GM23338 (cell line): ENCODE results near the gene IFNLR1. TPM values are rescaled to one million over a fixed set of nuclear protein-coding genes. Genes with fewer than 3 reads are reported as not detected.

ENCODE experiments used
- ATAC-seq: fragments of 200-7000 bp; cut with Tn5 transposase; 3 replicates; pipeline ENCODE4 v1.9.1; 2020
- DNase-seq: peaks from one replicate; pipeline ENCODE4 v3.0.0-alpha.2; 2015; ENCODE audit warnings: low spot score
- H2AFZ ChIP-seq: fragments of 200-600 bp; sonication (generic); 2 replicates; pipeline ENCODE4 v1.8.0; 2016; ENCODE audit warnings: antibody characterized with exemption, mild to moderate bottlenecking, moderate library complexity
- H3F3A ChIP-seq: fragments of 200-600 bp; sonication (generic); replicated peaks from 2 replicates; pipeline ENCODE4 v1.8.0; 2017; ENCODE audit warnings: antibody characterized with exemption, mixed run types, low read depth
- H3K27ac ChIP-seq: fragments of 200-600 bp; sonication (generic); 2 replicates; pipeline ENCODE4 v1.6.1; 2016; ENCODE audit warnings: low read depth
- H3K27me3 ChIP-seq: fragments of 200-600 bp; sonication (generic); 2 replicates; pipeline ENCODE4 v1.8.0; 2016; ENCODE audit warnings: mild to moderate bottlenecking, mixed run types, moderate library complexity; ENCODE audit not compliant: insufficient read depth
- H3K36me3 ChIP-seq: fragments of 200-600 bp; sonication (generic); 2 replicates; pipeline ENCODE4 v1.8.0; 2016; ENCODE audit warnings: mild to moderate bottlenecking; ENCODE audit not compliant: insufficient read depth
- H3K4me1 ChIP-seq: fragments of 200-600 bp; sonication (generic); 2 replicates; pipeline ENCODE4 v1.8.0; 2016; ENCODE audit warnings: mild to moderate bottlenecking, moderate library complexity; ENCODE audit not compliant: insufficient read depth
- H3K4me2 ChIP-seq: fragments of 200-600 bp; sonication (generic); 2 replicates; pipeline ENCODE4 v1.7.1; 2017; ENCODE audit warnings: mixed run types
- H3K4me3 ChIP-seq: fragments of 200-600 bp; sonication (generic); 2 replicates; pipeline ENCODE4 v1.6.1; 2016; ENCODE audit warnings: mixed run types
- H3K79me2 ChIP-seq: fragments of 200-600 bp; sonication (generic); replicated peaks from 2 replicates; pipeline ENCODE4 v1.8.0; 2017; ENCODE audit warnings: mild to moderate bottlenecking; ENCODE audit not compliant: insufficient read depth
- H3K9me2 ChIP-seq: fragments of 200-600 bp; sonication (generic); 2 replicates; pipeline ENCODE4 v1.8.0; 2017; ENCODE audit not compliant: insufficient read depth
- H4K20me1 ChIP-seq: fragments of 200-600 bp; sonication (generic); replicated peaks from 2 replicates; pipeline ENCODE4 v1.8.0; 2017; ENCODE audit warnings: mild to moderate bottlenecking; ENCODE audit not compliant: insufficient read depth
- H3K27ac Mint-ChIP-seq: 2 replicates; pipeline ENCODE4 v1.8.0; 2020; ENCODE audit warnings: inconsistent platforms, mild to moderate bottlenecking, moderate library complexity, mixed read lengths
- H3K27me3 Mint-ChIP-seq: 3 replicates; pipeline ENCODE4 v1.8.0; 2022; ENCODE audit warnings: low read depth, mild to moderate bottlenecking, moderate library complexity, mixed read lengths, inconsistent platforms; ENCODE audit not compliant: insufficient read depth, poor library complexity
- H3K36me3 Mint-ChIP-seq: 3 replicates; pipeline ENCODE4 v1.8.0; 2021; ENCODE audit warnings: low read depth, mild to moderate bottlenecking, inconsistent platforms, moderate library complexity, mixed read lengths
- H3K4me1 Mint-ChIP-seq: 3 replicates; pipeline ENCODE4 v1.8.0; 2020; ENCODE audit warnings: mild to moderate bottlenecking, inconsistent platforms, mixed read lengths
- H3K4me3 Mint-ChIP-seq: 3 replicates; pipeline ENCODE4 v1.8.0; 2021; ENCODE audit warnings: moderate library complexity, mild to moderate bottlenecking, inconsistent platforms, mixed read lengths
- H3K9me3 Mint-ChIP-seq: 3 replicates; pipeline ENCODE4 v1.8.0; 2020; ENCODE audit warnings: moderate library complexity, mild to moderate bottlenecking, inconsistent platforms, mixed read lengths
- CREB1 ChIP-seq: fragments of 250-450 bp; sonication (Bioruptor Pico); IDR thresholded peaks from 2 replicates; pipeline ENCODE4 v1.5.0; 2020; ENCODE audit warnings: low read depth, mild to moderate bottlenecking, moderate library complexity
- ETS1 ChIP-seq: IDR thresholded peaks from 2 replicates; pipeline ENCODE4 v1.6.1; 2016; ENCODE audit warnings: antibody characterized with exemption
- EZH2 ChIP-seq: fragments of 200-600 bp; sonication (generic); IDR thresholded peaks from one replicate; pipeline ENCODE4 v1.8.0; 2017; ENCODE audit warnings: antibody characterized with exemption, mild to moderate bottlenecking, low read depth; ENCODE audit not compliant: unreplicated experiment
- EZH2phosphoT487 ChIP-seq: fragments of 200-600 bp; sonication (generic); IDR thresholded peaks from one replicate; pipeline ENCODE4 v1.8.1; 2018; ENCODE audit warnings: antibody characterized with exemption; ENCODE audit not compliant: unreplicated experiment
- JUNB ChIP-seq: IDR thresholded peaks from one replicate; pipeline ENCODE4 v1.6.1; 2016; ENCODE audit warnings: antibody characterized with exemption; ENCODE audit not compliant: unreplicated experiment
- NANOG ChIP-seq: IDR thresholded peaks from 2 replicates; pipeline ENCODE4 v1.6.1; 2016; ENCODE audit warnings: antibody characterized with exemption, borderline replicate concordance
- POLR2AphosphoS5 ChIP-seq: IDR thresholded peaks from 2 replicates; pipeline ENCODE4 v1.6.1; 2016; ENCODE audit warnings: antibody characterized with exemption, low read depth
- REST ChIP-seq: IDR thresholded peaks from one replicate; pipeline ENCODE4 v1.6.1; 2018; ENCODE audit warnings: antibody characterized with exemption; ENCODE audit not compliant: unreplicated experiment
- STAT1 ChIP-seq: IDR thresholded peaks from one replicate; pipeline ENCODE4 v1.6.1; 2016; ENCODE audit warnings: antibody characterized with exemption; ENCODE audit not compliant: unreplicated experiment
- ZNF114 ChIP-seq: fragments of 250-450 bp; sonication (Bioruptor Pico); IDR thresholded peaks from 2 replicates; pipeline ENCODE4 v1.5.0; 2020; ENCODE audit warnings: mild to moderate bottlenecking, moderate library complexity
- ZNF331 ChIP-seq: fragments of 250-450 bp; sonication (Bioruptor Pico); IDR thresholded peaks from 2 replicates; pipeline ENCODE4 v1.5.0; 2020; ENCODE audit warnings: low read depth, mild to moderate bottlenecking, moderate library complexity
- polyA plus RNA-seq: library from polyadenylated mRNA; unstranded; fragments of >200 nt; fragmentation: Nextera tagmentation; extraction: Ambion mirVana; gene quantifications from 2 replicates; pipeline ENCODE4 v1.2.1, GENCODE V29; 2016
- total RNA-seq: library from RNA; depleted of rRNA; stranded (reverse); fragments of >200 nt; shearing (Covaris generic); gene quantifications from 2 replicates; pipeline ENCODE4 v1.2.3, GENCODE V29; 2014
- TF ChIP-seq, protein P1 (sequence below): fragments of 250-450 bp; sonication (Bioruptor Pico); IDR thresholded peaks from 2 replicates; pipeline ENCODE4 v1.5.0; 2020; ENCODE audit warnings: mild to moderate bottlenecking, moderate library complexity
- TF ChIP-seq, protein P2 (sequence below), 2 experiments: fragments of 200-600 bp in 1 of 2; sonication (generic) in 1 of 2; conservative IDR thresholded peaks; 2 replicates each; pipeline versions ENCODE4 v1.5.1 to v1.6.1; 2016 to 2017; ENCODE audit warnings: antibody characterized with exemption in 2 of 2, low read depth in 2 of 2, mild to moderate bottlenecking in 2 of 2, moderate library complexity in 1 of 2

Gene IFNLR1
- total and polyA plus RNA-seq, 2 experiments from 2014 or later: 4.2 to 6.2 TPM

- Histone ChIP-seq H2AFZ (peak overlapping the region; percentile 81; the same call in 1 of the 2 replicates), H3K27me3 (no peaks in the 10 kb centered on the region), H3K9me2 (no peaks in the 10 kb centered on the region), H3F3A (no peaks in the 10 kb centered on the region), H3K4me1 (peaks cover 23% of the 10 kb centered on the region), H4K20me1 (no peaks in the 10 kb centered on the region), H3K4me3 (no peak overlapping the region), H3K36me3 (no peaks in the 10 kb centered on the region), H3K27ac (no peak overlapping the region), H3K4me2 (peak overlapping the region; percentile 55; the same call in 1 of the 2 replicates), H3K79me2 (no peaks in the 10 kb centered on the region)
- DNase-seq (no peak), ATAC-seq (no peak)
- TF ChIP-seq EZH2: no peak
- TF ChIP-seq ZNF331 (CRISPR knock-in tag): no peak
- TF ChIP-seq, protein P1, sequence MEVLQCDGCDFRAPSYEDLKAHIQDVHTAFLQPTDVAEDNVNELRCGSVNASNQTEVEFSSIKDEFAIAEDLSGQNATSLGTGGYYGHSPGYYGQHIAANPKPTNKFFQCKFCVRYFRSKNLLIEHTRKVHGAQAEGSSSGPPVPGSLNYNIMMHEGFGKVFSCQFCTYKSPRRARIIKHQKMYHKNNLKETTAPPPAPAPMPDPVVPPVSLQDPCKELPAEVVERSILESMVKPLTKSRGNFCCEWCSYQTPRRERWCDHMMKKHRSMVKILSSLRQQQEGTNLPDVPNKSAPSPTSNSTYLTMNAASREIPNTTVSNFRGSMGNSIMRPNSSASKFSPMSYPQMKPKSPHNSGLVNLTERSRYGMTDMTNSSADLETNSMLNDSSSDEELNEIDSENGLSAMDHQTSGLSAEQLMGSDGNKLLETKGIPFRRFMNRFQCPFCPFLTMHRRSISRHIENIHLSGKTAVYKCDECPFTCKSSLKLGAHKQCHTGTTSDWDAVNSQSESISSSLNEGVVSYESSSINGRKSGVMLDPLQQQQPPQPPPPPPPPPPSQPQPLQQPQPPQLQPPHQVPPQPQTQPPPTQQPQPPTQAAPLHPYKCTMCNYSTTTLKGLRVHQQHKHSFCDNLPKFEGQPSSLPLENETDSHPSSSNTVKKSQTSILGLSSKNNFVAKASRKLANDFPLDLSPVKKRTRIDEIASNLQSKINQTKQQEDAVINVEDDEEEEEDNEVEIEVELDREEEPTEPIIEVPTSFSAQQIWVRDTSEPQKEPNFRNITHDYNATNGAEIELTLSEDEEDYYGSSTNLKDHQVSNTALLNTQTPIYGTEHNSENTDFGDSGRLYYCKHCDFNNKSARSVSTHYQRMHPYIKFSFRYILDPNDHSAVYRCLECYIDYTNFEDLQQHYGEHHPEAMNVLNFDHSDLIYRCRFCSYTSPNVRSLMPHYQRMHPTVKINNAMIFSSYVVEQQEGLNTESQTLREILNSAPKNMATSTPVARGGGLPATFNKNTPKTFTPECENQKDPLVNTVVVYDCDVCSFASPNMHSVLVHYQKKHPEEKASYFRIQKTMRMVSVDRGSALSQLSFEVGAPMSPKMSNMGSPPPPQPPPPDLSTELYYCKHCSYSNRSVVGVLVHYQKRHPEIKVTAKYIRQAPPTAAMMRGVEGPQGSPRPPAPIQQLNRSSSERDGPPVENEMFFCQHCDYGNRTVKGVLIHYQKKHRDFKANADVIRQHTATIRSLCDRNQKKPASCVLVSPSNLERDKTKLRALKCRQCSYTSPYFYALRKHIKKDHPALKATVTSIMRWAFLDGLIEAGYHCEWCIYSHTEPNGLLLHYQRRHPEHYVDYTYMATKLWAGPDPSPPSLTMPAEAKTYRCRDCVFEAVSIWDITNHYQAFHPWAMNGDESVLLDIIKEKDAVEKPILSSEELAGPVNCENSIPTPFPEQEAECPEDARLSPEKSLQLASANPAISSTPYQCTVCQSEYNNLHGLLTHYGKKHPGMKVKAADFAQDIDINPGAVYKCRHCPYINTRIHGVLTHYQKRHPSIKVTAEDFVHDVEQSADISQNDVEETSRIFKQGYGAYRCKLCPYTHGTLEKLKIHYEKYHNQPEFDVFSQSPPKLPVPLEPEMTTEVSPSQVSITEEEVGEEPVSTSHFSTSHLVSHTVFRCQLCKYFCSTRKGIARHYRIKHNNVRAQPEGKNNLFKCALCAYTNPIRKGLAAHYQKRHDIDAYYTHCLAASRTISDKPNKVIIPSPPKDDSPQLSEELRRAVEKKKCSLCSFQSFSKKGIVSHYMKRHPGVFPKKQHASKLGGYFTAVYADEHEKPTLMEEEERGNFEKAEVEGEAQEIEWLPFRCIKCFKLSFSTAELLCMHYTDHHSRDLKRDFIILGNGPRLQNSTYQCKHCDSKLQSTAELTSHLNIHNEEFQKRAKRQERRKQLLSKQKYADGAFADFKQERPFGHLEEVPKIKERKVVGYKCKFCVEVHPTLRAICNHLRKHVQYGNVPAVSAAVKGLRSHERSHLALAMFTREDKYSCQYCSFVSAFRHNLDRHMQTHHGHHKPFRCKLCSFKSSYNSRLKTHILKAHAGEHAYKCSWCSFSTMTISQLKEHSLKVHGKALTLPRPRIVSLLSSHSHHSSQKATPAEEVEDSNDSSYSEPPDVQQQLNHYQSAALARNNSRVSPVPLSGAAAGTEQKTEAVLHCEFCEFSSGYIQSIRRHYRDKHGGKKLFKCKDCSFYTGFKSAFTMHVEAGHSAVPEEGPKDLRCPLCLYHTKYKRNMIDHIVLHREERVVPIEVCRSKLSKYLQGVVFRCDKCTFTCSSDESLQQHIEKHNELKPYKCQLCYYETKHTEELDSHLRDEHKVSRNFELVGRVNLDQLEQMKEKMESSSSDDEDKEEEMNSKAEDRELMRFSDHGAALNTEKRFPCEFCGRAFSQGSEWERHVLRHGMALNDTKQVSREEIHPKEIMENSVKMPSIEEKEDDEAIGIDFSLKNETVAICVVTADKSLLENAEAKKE (CRISPR knock-in tag): no peak
- TF ChIP-seq REST: no peak
- no peak for TF ChIP-seq STAT1
- no peak for TF ChIP-seq EZH2phosphoT487
- no peak for TF ChIP-seq POLR2AphosphoS5
- no peak for TF ChIP-seq CREB1 (CRISPR knock-in tag)
- no peak for TF ChIP-seq JUNB
- no peak for TF ChIP-seq ETS1
- TF ChIP-seq, protein P2, sequence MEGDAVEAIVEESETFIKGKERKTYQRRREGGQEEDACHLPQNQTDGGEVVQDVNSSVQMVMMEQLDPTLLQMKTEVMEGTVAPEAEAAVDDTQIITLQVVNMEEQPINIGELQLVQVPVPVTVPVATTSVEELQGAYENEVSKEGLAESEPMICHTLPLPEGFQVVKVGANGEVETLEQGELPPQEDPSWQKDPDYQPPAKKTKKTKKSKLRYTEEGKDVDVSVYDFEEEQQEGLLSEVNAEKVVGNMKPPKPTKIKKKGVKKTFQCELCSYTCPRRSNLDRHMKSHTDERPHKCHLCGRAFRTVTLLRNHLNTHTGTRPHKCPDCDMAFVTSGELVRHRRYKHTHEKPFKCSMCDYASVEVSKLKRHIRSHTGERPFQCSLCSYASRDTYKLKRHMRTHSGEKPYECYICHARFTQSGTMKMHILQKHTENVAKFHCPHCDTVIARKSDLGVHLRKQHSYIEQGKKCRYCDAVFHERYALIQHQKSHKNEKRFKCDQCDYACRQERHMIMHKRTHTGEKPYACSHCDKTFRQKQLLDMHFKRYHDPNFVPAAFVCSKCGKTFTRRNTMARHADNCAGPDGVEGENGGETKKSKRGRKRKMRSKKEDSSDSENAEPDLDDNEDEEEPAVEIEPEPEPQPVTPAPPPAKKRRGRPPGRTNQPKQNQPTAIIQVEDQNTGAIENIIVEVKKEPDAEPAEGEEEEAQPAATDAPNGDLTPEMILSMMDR (conservative IDR thresholded peaks at IDR 0.05; ENCODE audit: low read depth in 2 of 2): no peak
- TF ChIP-seq ZNF114: no peak
- TF ChIP-seq NANOG: no peak
- H3K36me3 Mint-ChIP-seq: no peaks in the 10 kb centered on the region
- no peak overlapping the region for H3K4me3 Mint-ChIP-seq
- peaks cover 25% of the 10 kb centered on the region for H3K4me1 Mint-ChIP-seq
- peaks cover 14% of the 10 kb centered on the region for H3K27me3 Mint-ChIP-seq
- H3K9me3 Mint-ChIP-seq: no peaks in the 10 kb centered on the region
- H3K27ac Mint-ChIP-seq: no peak overlapping the region
These were observed 72.3 kb downstream of the IFNLR1 start for GRCh38 chr1:24114753-24115152.
